DND-41 (cell line): ENCODE data around the gene LRRIQ1.
"Not testable (repeated sequence)": the region's sequence is repeated elsewhere in the genome, so short reads cannot be mapped to it uniquely, and the experiment has no call there.

Experiments
- CTCF ChIP-seq: IDR thresholded peaks from 2 replicates; pipeline ENCODE4 v1.5.1; 2012; ENCODE audit warnings: borderline replicate concordance, low read length, moderate library complexity, mild to moderate bottlenecking; ENCODE audit not compliant: poor library complexity, severe bottlenecking; ENCODE audit errors: extremely low read depth
- EZH2 ChIP-seq: IDR thresholded peaks from 3 replicates; pipeline ENCODE4 v1.6.1; 2012; ENCODE audit warnings: borderline replicate concordance, low read depth, mild to moderate bottlenecking, moderate library complexity, low read length, inconsistent platforms; ENCODE audit not compliant: severe bottlenecking

- not testable (repeated sequence) for TF ChIP-seq CTCF, EZH2
These were observed 167.7 kb downstream of the LRRIQ1 start for GRCh38 chr12:85203809-85204208.
